ENCODE results near the gene SNTN. TPM values are rescaled to one million over a fixed set of nuclear protein-coding genes. Genes with fewer than 3 reads are reported as not detected.
"Not testable (repeated sequence)": the region's sequence is repeated elsewhere in the genome, so short reads cannot be mapped to it uniquely, and the experiment has no call there.

SNTN gene
- polyA plus RNA-seq, 1 donor from 2014 or later: not detected

DNA sequence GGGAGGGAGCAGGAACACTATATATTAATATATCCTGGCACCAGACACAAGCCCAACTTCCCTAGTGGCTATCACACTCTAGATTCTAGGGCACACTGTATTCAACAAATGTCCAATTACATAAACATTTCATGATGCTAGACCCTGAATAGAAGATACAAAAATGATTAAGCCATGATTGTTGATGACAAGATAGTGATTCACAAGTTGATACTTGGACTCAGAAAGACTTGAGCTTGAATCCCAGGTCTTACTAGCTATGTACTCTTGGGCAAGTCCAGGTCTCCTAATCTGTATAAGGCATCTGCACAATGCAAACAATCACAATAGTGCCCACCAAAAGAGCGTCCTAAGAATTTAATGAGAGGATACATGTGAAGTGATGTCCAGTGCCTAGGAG is 10.0 kb upstream of the SNTN start:
- no peaks in the 10 kb centered on the region for H3K27me3 ChIP-seq (ENCODE audit: insufficient read depth, low read depth, low read length)
- no peak overlapping the region for H3K9ac ChIP-seq (ENCODE audit: low read length)
- no peaks in the 10 kb centered on the region for H3F3A ChIP-seq (ENCODE audit: insufficient read depth, low read length, poor library complexity, severe bottlenecking)
- no peak overlapping the region for H3K27ac ChIP-seq (ENCODE audit: low read length)
- no peaks in the 10 kb centered on the region for H4K20me1 ChIP-seq (ENCODE audit: insufficient read depth)
- no peaks in the 10 kb centered on the region for H3K9me2 ChIP-seq (ENCODE audit: insufficient read depth, low read length)
- H3K36me3 ChIP-seq (ENCODE audit: insufficient read depth, low read length): no peaks in the 10 kb centered on the region
- TF ChIP-seq, protein P1, sequence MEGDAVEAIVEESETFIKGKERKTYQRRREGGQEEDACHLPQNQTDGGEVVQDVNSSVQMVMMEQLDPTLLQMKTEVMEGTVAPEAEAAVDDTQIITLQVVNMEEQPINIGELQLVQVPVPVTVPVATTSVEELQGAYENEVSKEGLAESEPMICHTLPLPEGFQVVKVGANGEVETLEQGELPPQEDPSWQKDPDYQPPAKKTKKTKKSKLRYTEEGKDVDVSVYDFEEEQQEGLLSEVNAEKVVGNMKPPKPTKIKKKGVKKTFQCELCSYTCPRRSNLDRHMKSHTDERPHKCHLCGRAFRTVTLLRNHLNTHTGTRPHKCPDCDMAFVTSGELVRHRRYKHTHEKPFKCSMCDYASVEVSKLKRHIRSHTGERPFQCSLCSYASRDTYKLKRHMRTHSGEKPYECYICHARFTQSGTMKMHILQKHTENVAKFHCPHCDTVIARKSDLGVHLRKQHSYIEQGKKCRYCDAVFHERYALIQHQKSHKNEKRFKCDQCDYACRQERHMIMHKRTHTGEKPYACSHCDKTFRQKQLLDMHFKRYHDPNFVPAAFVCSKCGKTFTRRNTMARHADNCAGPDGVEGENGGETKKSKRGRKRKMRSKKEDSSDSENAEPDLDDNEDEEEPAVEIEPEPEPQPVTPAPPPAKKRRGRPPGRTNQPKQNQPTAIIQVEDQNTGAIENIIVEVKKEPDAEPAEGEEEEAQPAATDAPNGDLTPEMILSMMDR (IDR thresholded peaks at IDR 0.05; ENCODE audit: poor library complexity, severe bottlenecking): no peak
- TF ChIP-seq EP300 (conservative IDR thresholded peaks at IDR 0.05; ENCODE audit: poor library complexity, severe bottlenecking) (no peak), EZH2 (IDR thresholded peaks at IDR 0.05; ENCODE audit: borderline replicate concordance, insufficient read depth, low read length, poor library complexity, severe bottlenecking) (no peak)
- H3K9me3 ChIP-seq (ENCODE audit: low read length): no peaks in the 10 kb centered on the region
- no peak overlapping the region for H3K4me3 ChIP-seq (ENCODE audit: low read length)
- no peaks in the 10 kb centered on the region for H3K79me2 ChIP-seq (replicated peaks; ENCODE audit: insufficient read depth, low read length)
- H3K4me2 ChIP-seq (ENCODE audit: low read length): no peak overlapping the region
- no peak overlapping the region for H2AFZ ChIP-seq (ENCODE audit: low read depth, low read length)

DNA sequence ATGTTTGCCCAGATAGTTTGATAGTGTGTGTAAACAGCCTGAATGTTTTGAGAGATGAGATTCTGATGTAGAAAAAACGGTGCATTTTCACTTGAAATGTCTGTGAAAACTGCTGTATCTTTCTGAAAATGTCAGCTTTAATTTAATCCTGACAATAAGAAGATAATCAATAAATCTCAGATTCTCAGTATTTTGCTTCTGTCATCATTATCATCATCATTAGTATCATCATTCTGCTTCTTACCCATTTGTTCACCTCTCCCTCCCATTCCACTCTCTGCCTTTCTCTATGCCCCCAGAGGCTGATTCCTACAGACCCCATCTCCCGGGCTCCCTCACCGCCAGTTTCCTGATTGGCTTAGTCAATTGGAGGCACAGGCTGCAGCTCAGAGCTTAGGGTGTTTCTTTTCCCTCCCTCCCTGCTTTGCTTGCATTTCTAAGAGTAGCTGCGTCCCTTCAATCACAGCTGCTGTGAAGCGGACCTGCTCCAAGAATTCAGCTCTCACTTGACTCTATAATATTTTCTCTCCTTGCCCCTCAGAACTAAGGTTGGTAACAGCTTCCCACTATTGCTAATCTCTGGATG is 8.2 kb upstream of the SNTN start:
- Histone ChIP-seq H3K27me3 (ENCODE audit: insufficient read depth, low read depth, low read length) (no peaks in the 10 kb centered on the region), H3K27ac (ENCODE audit: low read length) (no peak overlapping the region), H3K9ac (ENCODE audit: low read length) (no peak overlapping the region), H3K9me2 (ENCODE audit: insufficient read depth, low read length) (no peaks in the 10 kb centered on the region), H3K4me3 (ENCODE audit: low read length) (no peak overlapping the region), H2AFZ (ENCODE audit: low read depth, low read length) (no peak overlapping the region), H3F3A (ENCODE audit: insufficient read depth, low read length, poor library complexity, severe bottlenecking) (no peaks in the 10 kb centered on the region), H3K4me2 (ENCODE audit: low read length) (no peak overlapping the region), H3K36me3 (ENCODE audit: insufficient read depth, low read length) (no peaks in the 10 kb centered on the region), H3K79me2 (replicated peaks; ENCODE audit: insufficient read depth, low read length) (no peaks in the 10 kb centered on the region), H4K20me1 (ENCODE audit: insufficient read depth) (no peaks in the 10 kb centered on the region), H3K9me3 (ENCODE audit: low read length) (no peaks in the 10 kb centered on the region)
- no peak for TF ChIP-seq TAF1 (IDR thresholded peaks at IDR 0.05; ENCODE audit: low read depth)
- TF ChIP-seq, protein P1 (IDR thresholded peaks at IDR 0.05; ENCODE audit: poor library complexity, severe bottlenecking): no peak
- TF ChIP-seq, protein P2, sequence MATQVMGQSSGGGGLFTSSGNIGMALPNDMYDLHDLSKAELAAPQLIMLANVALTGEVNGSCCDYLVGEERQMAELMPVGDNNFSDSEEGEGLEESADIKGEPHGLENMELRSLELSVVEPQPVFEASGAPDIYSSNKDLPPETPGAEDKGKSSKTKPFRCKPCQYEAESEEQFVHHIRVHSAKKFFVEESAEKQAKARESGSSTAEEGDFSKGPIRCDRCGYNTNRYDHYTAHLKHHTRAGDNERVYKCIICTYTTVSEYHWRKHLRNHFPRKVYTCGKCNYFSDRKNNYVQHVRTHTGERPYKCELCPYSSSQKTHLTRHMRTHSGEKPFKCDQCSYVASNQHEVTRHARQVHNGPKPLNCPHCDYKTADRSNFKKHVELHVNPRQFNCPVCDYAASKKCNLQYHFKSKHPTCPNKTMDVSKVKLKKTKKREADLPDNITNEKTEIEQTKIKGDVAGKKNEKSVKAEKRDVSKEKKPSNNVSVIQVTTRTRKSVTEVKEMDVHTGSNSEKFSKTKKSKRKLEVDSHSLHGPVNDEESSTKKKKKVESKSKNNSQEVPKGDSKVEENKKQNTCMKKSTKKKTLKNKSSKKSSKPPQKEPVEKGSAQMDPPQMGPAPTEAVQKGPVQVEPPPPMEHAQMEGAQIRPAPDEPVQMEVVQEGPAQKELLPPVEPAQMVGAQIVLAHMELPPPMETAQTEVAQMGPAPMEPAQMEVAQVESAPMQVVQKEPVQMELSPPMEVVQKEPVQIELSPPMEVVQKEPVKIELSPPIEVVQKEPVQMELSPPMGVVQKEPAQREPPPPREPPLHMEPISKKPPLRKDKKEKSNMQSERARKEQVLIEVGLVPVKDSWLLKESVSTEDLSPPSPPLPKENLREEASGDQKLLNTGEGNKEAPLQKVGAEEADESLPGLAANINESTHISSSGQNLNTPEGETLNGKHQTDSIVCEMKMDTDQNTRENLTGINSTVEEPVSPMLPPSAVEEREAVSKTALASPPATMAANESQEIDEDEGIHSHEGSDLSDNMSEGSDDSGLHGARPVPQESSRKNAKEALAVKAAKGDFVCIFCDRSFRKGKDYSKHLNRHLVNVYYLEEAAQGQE (IDR thresholded peaks at IDR 0.05; ENCODE audit: borderline replicate concordance): no peak

DNA sequence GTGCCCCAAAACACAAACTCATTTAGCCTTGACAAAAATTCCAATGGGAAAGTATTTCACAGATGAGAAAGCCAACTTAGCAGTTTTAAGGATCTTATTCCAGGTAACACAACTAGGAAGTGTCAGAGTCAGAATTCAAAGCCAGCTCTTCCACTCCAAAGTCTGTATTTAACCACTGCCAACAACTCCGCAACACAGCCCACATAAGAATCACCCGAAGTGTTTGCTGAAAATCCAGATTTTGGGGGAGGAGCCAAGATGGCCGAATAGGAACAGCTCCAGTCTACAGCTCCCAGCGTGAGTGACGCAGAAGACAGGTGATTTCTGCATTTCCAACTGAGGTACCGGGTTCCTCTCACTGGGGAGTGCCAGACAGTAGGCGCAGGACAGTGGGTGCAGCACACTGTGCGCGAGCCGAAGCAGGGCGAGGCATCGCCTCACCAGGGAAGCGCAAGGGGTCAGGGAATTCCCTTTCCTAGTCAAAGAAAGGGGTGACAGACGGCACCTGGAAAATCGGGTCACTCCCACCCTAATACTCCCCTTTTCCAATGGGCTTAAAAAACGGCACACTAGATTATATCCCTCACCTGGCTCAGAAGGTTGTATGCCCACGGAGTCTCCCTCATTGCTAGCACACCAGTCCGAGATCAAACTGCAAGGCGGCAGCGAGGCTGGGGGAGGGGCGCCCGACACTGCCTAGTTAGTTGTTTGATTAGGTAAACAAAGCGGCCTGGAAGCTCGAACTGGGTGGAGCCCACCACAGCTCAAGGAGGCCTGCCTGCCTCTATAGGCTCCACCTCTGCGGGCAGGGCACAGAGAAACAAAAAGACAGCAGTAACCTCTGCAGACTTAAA is 7.3 kb upstream of the SNTN start:
- not testable (repeated sequence) for H3K9me3 ChIP-seq (ENCODE audit: low read length); H3K27ac ChIP-seq (ENCODE audit: low read length); H3K4me2 ChIP-seq (ENCODE audit: low read length); H3K27me3 ChIP-seq (ENCODE audit: insufficient read depth, low read depth, low read length); H3K9ac ChIP-seq (ENCODE audit: low read length); H2AFZ ChIP-seq (ENCODE audit: low read depth, low read length); H3K4me3 ChIP-seq (ENCODE audit: low read length); H3K9me2 ChIP-seq (ENCODE audit: insufficient read depth, low read length); H4K20me1 ChIP-seq (ENCODE audit: insufficient read depth); H3F3A ChIP-seq (ENCODE audit: insufficient read depth, low read length, poor library complexity, severe bottlenecking); H3K36me3 ChIP-seq (ENCODE audit: insufficient read depth, low read length); H3K79me2 ChIP-seq (replicated peaks; ENCODE audit: insufficient read depth, low read length)

Data from neural cell (in vitro differentiated cells).